Mucosa of rectum (tissue), 2 donors: ENCODE results near the gene SMPD2.

Source experiments
- H3K27ac ChIP-seq, 2 donors: one replicate each; pipeline ENCODE4 v1.7.0; 2013; ENCODE audit warnings: inconsistent platforms in 2 of 2, low read depth in 2 of 2, low read length in 2 of 2
- H3K27me3 ChIP-seq, 2 donors: one replicate each; pipeline ENCODE4 v1.7.0; 2013; ENCODE audit warnings: low read length in 2 of 2; ENCODE audit not compliant: control insufficient read depth in 2 of 2, insufficient read depth in 2 of 2
- H3K36me3 ChIP-seq, 2 donors: one replicate each; pipeline ENCODE4 v1.7.0; 2013; ENCODE audit warnings: low read length in 2 of 2; ENCODE audit not compliant: control insufficient read depth in 2 of 2, insufficient read depth in 2 of 2
- H3K4me1 ChIP-seq, 2 donors: one replicate each; pipeline ENCODE4 v1.7.0; 2013; ENCODE audit warnings: low read length in 2 of 2, mild to moderate bottlenecking in 1 of 2; ENCODE audit not compliant: control insufficient read depth in 2 of 2, insufficient read depth in 2 of 2
- H3K4me3 ChIP-seq, 2 donors: one replicate each; pipeline ENCODE4 v1.7.0; 2013; ENCODE audit warnings: low read length in 2 of 2
- H3K9ac ChIP-seq, 2 donors: one replicate each; pipeline ENCODE4 v1.7.0; 2013; ENCODE audit warnings: low read length in 2 of 2, low read depth in 1 of 2, mild to moderate bottlenecking in 1 of 2
- H3K9me3 ChIP-seq, 2 donors: one replicate each; pipeline ENCODE4 v1.7.0; 2013; ENCODE audit warnings: low read length in 2 of 2; ENCODE audit not compliant: control insufficient read depth in 2 of 2
- donor health status: healthy.
- donor health status: Normal muscosa, but diverticular disease.

Gene SMPD2

DNA sequence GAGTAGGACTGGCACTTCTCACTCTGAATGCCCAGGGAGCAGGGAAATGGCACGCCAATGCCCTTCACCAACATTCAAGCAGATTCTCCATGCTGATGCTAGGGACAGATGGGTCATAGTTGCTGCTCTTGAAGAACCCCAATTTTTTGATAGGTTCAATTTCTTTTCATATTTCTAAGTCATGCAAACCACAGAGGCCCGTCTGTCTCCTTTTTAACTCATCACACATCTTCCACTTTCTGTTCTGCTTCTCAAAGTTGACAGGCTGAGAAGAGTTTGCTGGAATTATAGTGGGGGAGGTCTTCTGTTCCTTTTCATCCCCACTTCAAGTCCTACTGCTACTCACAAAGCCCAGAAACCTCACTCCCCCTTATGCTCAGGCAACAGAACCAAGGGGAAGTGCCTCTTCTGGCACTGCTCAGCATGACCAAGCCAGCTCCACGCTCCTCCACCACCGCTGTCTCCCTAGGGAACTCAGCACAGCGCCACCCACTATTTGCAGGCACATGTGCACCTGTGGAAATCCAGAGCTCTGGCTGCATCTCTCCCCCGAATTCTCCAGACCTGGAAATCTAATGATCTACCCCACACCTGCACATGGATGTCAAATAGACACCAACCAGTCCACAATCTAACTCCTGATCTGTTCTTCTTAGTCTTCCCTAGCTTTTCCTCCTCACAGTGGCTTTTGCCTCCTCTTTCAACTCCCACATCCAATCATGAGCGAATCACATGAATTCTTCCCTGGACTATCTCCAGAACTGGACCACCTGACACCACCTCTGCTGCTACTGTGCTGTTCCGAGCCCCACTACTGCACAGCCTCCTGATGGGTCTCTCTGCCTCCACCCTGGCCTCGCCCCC lies 31.8 kb downstream of the SMPD2 start:
- H3K4me3 ChIP-seq: no peak overlapping the region
- H3K9ac ChIP-seq: no peak overlapping the region
- no peaks in the 10 kb centered on the region for H3K27me3 ChIP-seq
- H3K9me3 ChIP-seq: no peaks in the 10 kb centered on the region
- peaks cover 53 to 65% of the 10 kb centered on the region in 2 donors for H3K36me3 ChIP-seq
- no peak overlapping the region for H3K27ac ChIP-seq
- H3K4me1 ChIP-seq: peaks cover 5% of the 10 kb centered on the region in 2 donors

DNA sequence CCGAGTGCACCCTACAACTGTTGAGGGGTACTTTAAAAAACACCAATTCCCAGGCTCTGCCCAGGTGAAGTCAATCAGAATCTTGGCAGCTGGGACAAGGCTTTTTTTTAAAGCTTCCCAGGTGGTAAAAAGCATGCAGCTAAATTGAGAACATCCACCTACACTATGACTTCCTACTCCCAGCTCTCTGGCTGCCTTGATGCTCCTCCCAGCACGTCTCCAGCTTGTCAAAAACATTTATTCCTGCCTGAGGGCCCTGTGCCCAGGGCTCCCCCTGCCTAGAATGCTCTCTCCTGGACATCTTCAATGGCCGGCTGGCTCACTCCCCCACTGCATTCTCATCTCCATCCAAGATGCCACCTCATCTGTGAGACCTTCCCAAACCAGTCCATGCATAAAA lies 32.6 kb downstream of the SMPD2 start:
- Histone ChIP-seq H3K4me1 (peaks cover 5 to 7% of the 10 kb centered on the region in 2 donors), H3K27ac (no peak overlapping the region), H3K9me3 (no peaks in the 10 kb centered on the region), H3K27me3 (no peaks in the 10 kb centered on the region), H3K9ac (no peak overlapping the region), H3K36me3 (peaks cover 57 to 70% of the 10 kb centered on the region in 2 donors), H3K4me3 (no peak overlapping the region)

DNA sequence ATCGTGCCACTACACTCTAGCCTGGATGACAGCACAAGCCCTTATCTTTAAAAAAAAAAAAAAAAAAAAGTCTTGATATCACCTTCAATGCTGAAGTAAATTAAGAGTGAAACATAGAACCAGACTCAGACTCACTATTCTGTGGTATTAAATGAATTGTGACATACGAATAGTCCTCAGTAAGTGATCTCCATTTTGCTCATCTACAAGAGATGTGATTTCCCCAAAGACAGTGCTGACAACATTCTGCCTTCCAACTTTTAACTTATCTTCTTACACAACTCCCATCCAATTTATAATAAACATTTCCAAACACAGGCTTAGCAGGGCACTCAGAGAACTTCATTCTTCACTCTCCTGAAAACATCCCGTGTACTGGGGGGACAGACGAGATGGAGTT lies 34.5 kb downstream of the SMPD2 start:
- H3K36me3 ChIP-seq: peaks cover 49 to 64% of the 10 kb centered on the region in 2 donors
- H3K4me3 ChIP-seq: no peak overlapping the region
- H3K27ac ChIP-seq: no peak overlapping the region
- H3K4me1 ChIP-seq: peaks cover 7 to 11% of the 10 kb centered on the region in 2 donors
- H3K9me3 ChIP-seq: no peaks in the 10 kb centered on the region
- H3K27me3 ChIP-seq: no peaks in the 10 kb centered on the region
- no peak overlapping the region for H3K9ac ChIP-seq

DNA sequence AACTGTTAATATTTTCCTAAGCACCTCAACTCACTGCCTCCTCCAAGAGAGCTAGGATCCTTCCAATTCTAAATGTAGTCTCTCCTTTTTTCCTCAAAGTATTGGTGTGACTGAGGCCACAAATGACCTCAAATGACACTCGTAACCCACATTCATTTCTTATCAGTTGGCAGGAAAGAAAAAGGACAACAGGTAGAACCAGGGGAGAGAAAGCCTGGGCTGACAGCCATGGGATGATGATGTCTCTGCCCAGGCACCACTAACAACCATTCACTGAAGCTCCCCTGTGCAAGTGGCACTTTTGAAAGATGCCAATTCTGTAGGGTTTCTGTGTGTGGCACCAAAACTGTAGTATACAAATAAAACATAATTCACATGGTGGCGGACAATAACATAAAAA lies 35.1 kb downstream of the SMPD2 start:
- no peaks in the 10 kb centered on the region for H3K27me3 ChIP-seq
- no peaks in the 10 kb centered on the region for H3K9me3 ChIP-seq
- no peak overlapping the region for H3K4me3 ChIP-seq
- H3K36me3 ChIP-seq: peaks cover 44 to 62% of the 10 kb centered on the region in 2 donors
- H3K9ac ChIP-seq: no peak overlapping the region
- H3K27ac ChIP-seq: no peak overlapping the region
- peaks cover 13 to 16% of the 10 kb centered on the region in 2 donors for H3K4me1 ChIP-seq

DNA sequence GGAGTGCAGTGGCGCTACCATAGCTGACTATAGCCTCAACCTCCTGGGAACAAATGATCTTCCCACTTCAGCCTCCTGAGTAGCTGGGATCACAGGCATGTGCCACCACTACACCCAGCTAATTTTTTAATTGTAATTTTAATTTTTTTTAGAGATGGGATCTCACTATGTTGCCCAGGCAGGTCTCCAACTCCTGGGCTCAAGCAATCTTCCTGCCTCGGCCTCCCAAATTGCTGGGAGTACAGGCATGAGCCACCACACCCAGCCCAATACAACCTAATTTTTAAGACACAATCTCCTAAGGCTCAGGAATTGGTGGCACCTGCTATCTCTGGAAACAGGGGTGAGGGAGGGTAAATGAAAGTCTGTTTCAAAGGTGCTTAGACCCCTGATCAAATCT lies 36.7 kb downstream of the SMPD2 start:
- H3K4me3 ChIP-seq: no peak overlapping the region
- no peak overlapping the region for H3K9ac ChIP-seq
- peaks cover 41 to 58% of the 10 kb centered on the region in 2 donors for H3K36me3 ChIP-seq
- H3K27ac ChIP-seq: no peak overlapping the region
- no peaks in the 10 kb centered on the region for H3K27me3 ChIP-seq
- H3K4me1 ChIP-seq: peaks cover 23 to 28% of the 10 kb centered on the region in 2 donors
- no peaks in the 10 kb centered on the region for H3K9me3 ChIP-seq

DNA sequence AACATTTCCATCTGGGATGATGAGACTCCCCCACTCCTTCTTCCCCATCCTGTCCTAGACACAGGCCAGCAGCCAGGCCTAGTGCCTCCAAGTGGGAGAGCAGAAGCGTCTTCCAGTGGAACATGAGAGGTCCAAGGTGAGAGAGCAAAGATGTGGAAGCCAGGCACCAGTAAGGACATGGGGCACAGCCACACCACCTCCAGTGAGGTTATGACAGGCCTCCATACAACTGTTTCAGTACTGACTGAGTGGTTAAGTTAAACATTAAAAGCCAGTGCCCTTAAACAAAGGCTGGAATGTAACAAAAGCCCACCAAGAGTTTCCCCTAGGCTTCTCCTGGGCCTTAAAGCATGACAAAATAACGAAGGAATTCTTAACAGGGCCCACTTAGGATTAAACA lies 37.2 kb downstream of the SMPD2 start:
- Histone ChIP-seq H3K36me3 (peaks cover 36 to 53% of the 10 kb centered on the region in 2 donors), H3K27ac (no peak overlapping the region), H3K9ac (no peak overlapping the region), H3K9me3 (no peaks in the 10 kb centered on the region), H3K4me3 (no peak overlapping the region), H3K27me3 (no peaks in the 10 kb centered on the region), H3K4me1 (peaks cover 23 to 30% of the 10 kb centered on the region in 2 donors)

DNA sequence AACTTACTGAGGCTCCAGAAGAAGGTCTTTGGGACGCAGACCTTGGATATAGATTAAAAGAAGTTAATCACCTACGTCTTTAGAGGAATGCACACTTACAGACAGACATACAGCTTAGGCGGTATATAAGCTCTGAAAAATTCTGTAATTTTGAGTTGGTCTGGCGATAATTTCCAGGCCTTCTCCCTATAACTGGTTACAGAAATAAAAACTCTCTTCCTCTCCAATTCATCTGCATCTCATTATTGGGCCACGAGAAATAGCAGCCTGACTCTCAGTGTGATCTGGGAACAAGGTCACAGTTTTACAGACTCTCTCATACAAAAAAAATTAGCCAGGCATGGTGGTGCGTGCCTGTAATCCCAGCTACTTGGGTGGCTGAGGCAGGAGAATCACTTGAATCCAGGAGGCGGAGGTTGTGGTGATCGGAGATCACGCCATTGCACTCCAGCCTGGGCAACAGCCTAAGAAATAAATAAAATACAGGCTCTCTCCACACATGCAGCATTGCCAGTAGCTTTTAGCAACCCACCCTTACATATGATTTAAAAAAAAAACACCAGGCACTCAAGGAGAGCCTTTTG lies 37.8 kb downstream of the SMPD2 start:
- H3K9ac ChIP-seq: no peak overlapping the region
- peaks cover 30 to 48% of the 10 kb centered on the region in 2 donors for H3K36me3 ChIP-seq
- H3K27me3 ChIP-seq: no peaks in the 10 kb centered on the region
- H3K9me3 ChIP-seq: no peaks in the 10 kb centered on the region
- H3K4me1 ChIP-seq: peaks cover 23 to 30% of the 10 kb centered on the region in 2 donors
- no peak overlapping the region for H3K27ac ChIP-seq
- H3K4me3 ChIP-seq: no peak overlapping the region

DNA sequence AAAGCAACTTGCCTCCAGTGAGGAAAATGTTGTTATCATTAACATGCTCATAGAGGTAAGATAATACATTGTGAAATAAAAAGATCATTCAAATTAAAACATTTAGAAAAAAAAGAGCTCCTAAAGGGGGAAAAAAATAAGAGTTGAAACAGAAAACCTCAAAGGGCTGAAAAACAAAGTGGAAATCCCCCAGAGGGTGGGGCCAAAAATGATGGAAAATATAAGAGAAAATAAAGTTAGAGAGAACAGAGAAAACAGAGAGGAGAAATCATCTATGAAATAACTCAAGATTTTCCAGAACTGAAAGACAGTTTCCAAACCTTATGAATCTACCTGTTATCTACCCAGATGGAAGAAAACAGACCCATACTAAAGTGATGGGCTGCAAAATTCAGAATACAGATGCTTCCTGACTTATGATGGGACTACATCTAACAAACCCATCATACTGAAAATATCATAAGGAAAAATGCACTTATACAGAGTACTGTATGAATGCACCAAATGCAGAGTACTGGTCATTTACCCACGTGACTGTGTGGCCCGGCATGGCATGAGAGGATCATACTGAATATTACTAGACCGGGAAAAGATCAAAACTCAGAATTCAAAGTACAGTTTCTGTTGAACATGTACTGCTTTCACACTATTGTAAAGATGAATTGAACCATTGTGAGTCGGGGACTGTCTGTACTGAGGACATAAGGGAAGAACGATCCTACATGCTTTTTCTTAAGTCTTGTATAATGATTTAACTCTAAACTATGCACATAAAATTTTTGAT lies 38.5 kb downstream of the SMPD2 start:
- Histone ChIP-seq H3K4me3 (peak overlapping the region in 1 of 2 donors; percentile 27), H3K36me3 (peaks cover 27 to 41% of the 10 kb centered on the region in 2 donors), H3K9me3 (no peaks in the 10 kb centered on the region), H3K27me3 (no peaks in the 10 kb centered on the region), H3K4me1 (peaks cover 23 to 35% of the 10 kb centered on the region in 2 donors), H3K9ac (no peak overlapping the region), H3K27ac (no peak overlapping the region)

DNA sequence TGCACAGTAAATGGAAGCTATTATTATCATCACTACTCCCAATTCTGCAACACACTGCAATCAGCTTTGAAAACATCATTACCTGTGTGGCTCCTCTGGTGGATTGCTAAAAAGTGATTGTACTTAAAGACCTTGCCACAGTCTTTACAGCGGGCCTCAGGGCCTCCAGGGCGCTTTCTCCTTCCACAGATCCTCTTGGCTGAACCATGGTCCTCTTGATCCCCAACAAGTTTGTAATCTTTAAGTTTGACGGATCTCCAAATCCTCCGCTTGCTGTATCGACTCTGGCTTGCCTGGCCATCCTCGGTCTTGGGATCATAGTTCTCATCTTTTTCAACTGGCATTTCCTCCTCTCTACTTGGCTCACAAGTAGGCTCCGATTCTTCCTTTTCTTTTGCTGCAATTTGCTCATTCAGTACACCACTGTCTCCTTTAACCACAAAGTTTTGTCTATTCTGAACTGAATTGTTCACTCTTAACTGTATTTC lies 40.5 kb downstream of the SMPD2 start:
- Histone ChIP-seq H3K27ac (no peak overlapping the region), H3K9ac (no peak overlapping the region), H3K36me3 (peaks cover 14 to 26% of the 10 kb centered on the region in 2 donors), H3K4me1 (peaks cover 23 to 44% of the 10 kb centered on the region in 2 donors), H3K4me3 (peak overlapping the region; percentile 7 to 62), H3K27me3 (no peaks in the 10 kb centered on the region), H3K9me3 (no peaks in the 10 kb centered on the region)
